Endodermal cell (in vitro differentiated cells): Measurements from ENCODE around the gene CRTAC1. TPM values are rescaled to one million over a fixed set of nuclear protein-coding genes. Genes with fewer than 3 reads are reported as not detected.

ENCODE experiments used
- DNase-seq: peaks from one replicate; pipeline ENCODE4 v3.0.0-alpha.2; 2017
- H3K27ac ChIP-seq: 2 replicates; pipeline ENCODE4 v1.5.1; 2013; ENCODE audit warnings: mild to moderate bottlenecking, low read depth, low read length, moderate library complexity
- H3K27me3 ChIP-seq: 2 replicates; pipeline ENCODE4 v1.6.1; 2013; ENCODE audit warnings: mild to moderate bottlenecking, low read length, moderate library complexity; ENCODE audit not compliant: insufficient read depth, control insufficient read depth, poor library complexity, severe bottlenecking
- H3K36me3 ChIP-seq: 2 replicates; pipeline ENCODE4 v1.7.0; 2013; ENCODE audit warnings: mild to moderate bottlenecking, low read length, moderate library complexity; ENCODE audit not compliant: control insufficient read depth, insufficient read depth
- H3K4me1 ChIP-seq: one replicate; pipeline ENCODE4 v1.7.0; 2013; ENCODE audit warnings: low read length; ENCODE audit not compliant: control insufficient read depth, insufficient read depth
- H3K4me3 ChIP-seq: 2 replicates; pipeline ENCODE4 v1.5.1; 2013; ENCODE audit warnings: mild to moderate bottlenecking, low read length, moderate library complexity
- H3K9ac ChIP-seq: 2 replicates; pipeline ENCODE4 v1.6.1; 2013; ENCODE audit warnings: mild to moderate bottlenecking, low read length, moderate library complexity; ENCODE audit not compliant: poor library complexity, severe bottlenecking; ENCODE audit errors: extremely low read depth
- H3K9me3 ChIP-seq: 2 replicates; pipeline ENCODE4 v1.6.1; 2013; ENCODE audit warnings: mild to moderate bottlenecking, low read length, moderate library complexity; ENCODE audit not compliant: control insufficient read depth
- H3K27ac Mint-ChIP-seq: 2 replicates; pipeline ENCODE4 v1.8.0; 2020; ENCODE audit warnings: mixed read lengths
- H3K27me3 Mint-ChIP-seq: 2 replicates; pipeline ENCODE4 v1.8.0; 2021; ENCODE audit warnings: mild to moderate bottlenecking, mixed read lengths; ENCODE audit not compliant: insufficient read depth
- H3K36me3 Mint-ChIP-seq: 2 replicates; pipeline ENCODE4 v1.8.0; 2020; ENCODE audit warnings: low read depth, mixed read lengths
- H3K4me1 Mint-ChIP-seq: 2 replicates; pipeline ENCODE4 v1.8.0; 2020; ENCODE audit warnings: mixed read lengths
- H3K4me3 Mint-ChIP-seq: 2 replicates; pipeline ENCODE4 v1.8.0; 2020; ENCODE audit warnings: mild to moderate bottlenecking, moderate library complexity, mixed read lengths
- H3K9me3 Mint-ChIP-seq: 2 replicates; pipeline ENCODE4 v1.8.0; 2020; ENCODE audit warnings: mild to moderate bottlenecking, mixed read lengths
- CTCF ChIP-seq: fragments of 200-600 bp; sonication (generic); conservative IDR thresholded peaks from 2 replicates; pipeline ENCODE4 v1.5.0; 2021; ENCODE audit warnings: antibody characterized with exemption, mild to moderate bottlenecking
- WGBS, 2 experiments: methylation state at CpG; one replicate each; pipeline versions ENCODE4 v1.1.5 to v1.1.7; 2013; ENCODE audit warnings: missing lambda C conversion rate in 2 of 2, mixed read lengths in 1 of 2; ENCODE audit not compliant: insufficient coverage in 1 of 2, insufficient read length in 1 of 2; 5-methylcytosine and 5-hydroxymethylcytosine counted together
- total RNA-seq, 2 donors: library from RNA; stranded (reverse); fragmentation: NEBNext Ultra II Directional in 1 of 2; extraction: Animal tissue kit (Norgen Biotek cat#: 25700) in 1 of 2; gene quantifications; 2 replicates in 1 of 2; 3 replicates in 1 of 2; pipeline ENCODE4 v1.2.1, GENCODE V29; 2021

CRTAC1 gene
- total RNA-seq, 2 donors from 2014 or later = 0.13 to 0.24 TPM

- no peak overlapping the region for H3K27ac Mint-ChIP-seq
- H3K36me3 Mint-ChIP-seq = no peaks in the 10 kb centered on the region
- H3K36me3 ChIP-seq = no peaks in the 10 kb centered on the region
- H3K4me3 ChIP-seq = no peak overlapping the region
- H3K4me1 ChIP-seq = no peaks in the 10 kb centered on the region
- no peaks in the 10 kb centered on the region for H3K9me3 ChIP-seq
- no peak overlapping the region for H3K27ac ChIP-seq
- H3K4me1 Mint-ChIP-seq = peaks cover under 1% of the 10 kb centered on the region
- TF ChIP-seq CTCF = no peak
- H3K27me3 Mint-ChIP-seq = peaks cover 37% of the 10 kb centered on the region
- peaks cover 9% of the 10 kb centered on the region for H3K27me3 ChIP-seq
- H3K4me3 Mint-ChIP-seq = no peak overlapping the region
- DNase-seq = no peak
- WGBS, 2 experiments = 91 to 99% methylated on average over 12 to 13 of the region's 13 CpGs
- no peaks in the 10 kb centered on the region for H3K9me3 Mint-ChIP-seq
- no peak overlapping the region for H3K9ac ChIP-seq
These were observed 107.4 kb downstream of the CRTAC1 start for GRCh38 chr10:97923057-97923456.

- no peak for TF ChIP-seq CTCF
- Mint-ChIP-seq H3K36me3 (no peaks in the 10 kb centered on the region), H3K27ac (no peak overlapping the region), H3K27me3 (peaks cover 43% of the 10 kb centered on the region), H3K4me3 (no peak overlapping the region), H3K9me3 (no peaks in the 10 kb centered on the region), H3K4me1 (peaks cover 5% of the 10 kb centered on the region)
- H3K4me1 ChIP-seq = no peaks in the 10 kb centered on the region
- no peak overlapping the region for H3K27ac ChIP-seq
- H3K9me3 ChIP-seq = no peaks in the 10 kb centered on the region
- no peak for DNase-seq
- WGBS, 2 experiments = 82 to 85% methylated on average over 6 to 12 of the region's 12 CpGs
- H3K27me3 ChIP-seq = peaks cover 9% of the 10 kb centered on the region
- no peak overlapping the region for H3K4me3 ChIP-seq
- H3K36me3 ChIP-seq = no peaks in the 10 kb centered on the region
- no peak overlapping the region for H3K9ac ChIP-seq
These were observed 108.2 kb downstream of the CRTAC1 start for GRCh38 chr10:97922022-97922758.

- Mint-ChIP-seq H3K27ac (no peak overlapping the region), H3K9me3 (no peaks in the 10 kb centered on the region), H3K36me3 (no peaks in the 10 kb centered on the region), H3K4me3 (no peak overlapping the region), H3K27me3 (peaks cover 42% of the 10 kb centered on the region), H3K4me1 (peaks cover 5% of the 10 kb centered on the region)
- no peaks in the 10 kb centered on the region for H3K4me1 ChIP-seq
- no peak overlapping the region for H3K4me3 ChIP-seq
- DNase-seq = no peak
- peaks cover 9% of the 10 kb centered on the region for H3K27me3 ChIP-seq
- H3K9me3 ChIP-seq = no peaks in the 10 kb centered on the region
- H3K9ac ChIP-seq = no peak overlapping the region
- WGBS, 2 experiments = 88 to 89% methylated on average over 3 to 4 of the region's 4 CpGs
- TF ChIP-seq CTCF = no peak
- no peaks in the 10 kb centered on the region for H3K36me3 ChIP-seq
- H3K27ac ChIP-seq = no peak overlapping the region
These were observed 108.8 kb downstream of the CRTAC1 start for GRCh38 chr10:97921581-97922021.
